Right renal pelvis (tissue), 4 donors: ENCODE results near the gene TMEM255B. TPM values are rescaled to one million over a fixed set of nuclear protein-coding genes. Genes with fewer than 3 reads are reported as not detected.
"Not testable (repeated sequence)": the region's sequence is repeated elsewhere in the genome, so short reads cannot be mapped to it uniquely, and the experiment has no call there.

ENCODE experiments used
- DNase-seq, 4 donors: peaks; one replicate each; pipeline ENCODE4 v3.0.0-alpha.2; 2013; ENCODE audit warnings: low read depth in 4 of 4, low spot score in 3 of 4, missing footprints in 1 of 4
- polyA plus RNA-seq, 4 donors: library from polyadenylated mRNA; unstranded; fragments of 120-200 nt; gene quantifications; one replicate each; pipeline ENCODE4 v1.2.1, GENCODE V29; 2013; ENCODE audit not compliant: insufficient read length in 4 of 4

Gene TMEM255B
- polyA plus RNA-seq, 4 donors, result 6.5 to 8.5 (median 7.7) TPM

DNA sequence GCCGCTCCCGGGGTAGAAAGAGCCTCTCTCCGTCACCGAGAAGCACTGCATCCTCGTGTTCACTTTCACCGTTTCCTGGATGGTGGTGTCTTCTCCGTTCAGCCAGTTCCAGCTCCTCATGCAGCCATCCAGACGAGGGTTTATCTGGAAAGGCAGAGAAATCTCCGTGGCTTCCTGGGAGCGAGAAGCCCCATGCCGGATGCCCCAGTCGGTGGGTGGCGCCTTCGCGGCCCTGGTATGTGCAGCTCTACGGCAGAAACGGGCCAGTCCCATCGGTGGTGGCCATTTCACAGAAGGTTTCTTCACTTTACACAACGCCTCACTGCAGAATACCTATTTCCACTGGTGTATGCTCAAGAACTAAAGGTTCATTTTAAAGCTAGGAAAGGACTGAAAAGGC lies 68.0 kb downstream of the TMEM255B start:
- no peak for DNase-seq

GRCh38 chr13:113828282-113828825 lies 69.3 kb downstream of the TMEM255B start:
- no peak for DNase-seq

GRCh38 chr13:113830426-113830950 lies 71.5 kb downstream of the TMEM255B start:
- DNase-seq, result not testable (repeated sequence)

- no peak for DNase-seq
These were observed 72.0 kb downstream of the TMEM255B start for GRCh38 chr13:113831061-113831460.

- DNase-seq, result no peak
These were observed 73.2 kb downstream of the TMEM255B start for GRCh38 chr13:113832205-113832604.

DNA sequence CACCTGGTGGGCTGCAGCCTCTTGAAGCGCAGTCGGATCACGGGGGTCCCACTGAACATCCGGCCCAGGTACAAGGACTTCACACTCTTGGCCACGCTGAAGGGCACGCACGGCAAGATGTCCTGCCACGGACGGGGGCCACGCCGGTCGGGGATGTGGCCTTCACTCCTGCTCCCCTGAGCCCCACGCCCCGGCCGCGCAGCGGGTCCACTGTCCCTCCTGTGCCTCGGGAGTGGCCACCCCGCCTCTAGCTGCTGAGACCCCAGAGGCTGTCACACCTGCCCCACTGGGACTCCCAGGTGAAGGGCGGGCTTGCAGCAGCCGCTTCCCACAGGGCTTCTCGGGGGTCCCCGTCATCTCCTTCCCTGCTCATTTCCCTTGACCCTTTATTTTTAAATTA lies 73.6 kb downstream of the TMEM255B start:
- no peak for DNase-seq

GRCh38 chr13:113833111-113833830 lies 74.2 kb downstream of the TMEM255B start:
- DNase-seq, result no peak

- DNase-seq, result not testable (repeated sequence)
These were observed 75.0 kb downstream of the TMEM255B start for GRCh38 chr13:113834006-113834405.

- no peak for DNase-seq
These were observed 75.6 kb downstream of the TMEM255B start for GRCh38 chr13:113834496-113835200.

- no peak for DNase-seq
These were observed 76.6 kb downstream of the TMEM255B start for GRCh38 chr13:113835461-113836270.

GRCh38 chr13:113836768-113837559 lies 77.9 kb downstream of the TMEM255B start:
- no peak for DNase-seq

DNA sequence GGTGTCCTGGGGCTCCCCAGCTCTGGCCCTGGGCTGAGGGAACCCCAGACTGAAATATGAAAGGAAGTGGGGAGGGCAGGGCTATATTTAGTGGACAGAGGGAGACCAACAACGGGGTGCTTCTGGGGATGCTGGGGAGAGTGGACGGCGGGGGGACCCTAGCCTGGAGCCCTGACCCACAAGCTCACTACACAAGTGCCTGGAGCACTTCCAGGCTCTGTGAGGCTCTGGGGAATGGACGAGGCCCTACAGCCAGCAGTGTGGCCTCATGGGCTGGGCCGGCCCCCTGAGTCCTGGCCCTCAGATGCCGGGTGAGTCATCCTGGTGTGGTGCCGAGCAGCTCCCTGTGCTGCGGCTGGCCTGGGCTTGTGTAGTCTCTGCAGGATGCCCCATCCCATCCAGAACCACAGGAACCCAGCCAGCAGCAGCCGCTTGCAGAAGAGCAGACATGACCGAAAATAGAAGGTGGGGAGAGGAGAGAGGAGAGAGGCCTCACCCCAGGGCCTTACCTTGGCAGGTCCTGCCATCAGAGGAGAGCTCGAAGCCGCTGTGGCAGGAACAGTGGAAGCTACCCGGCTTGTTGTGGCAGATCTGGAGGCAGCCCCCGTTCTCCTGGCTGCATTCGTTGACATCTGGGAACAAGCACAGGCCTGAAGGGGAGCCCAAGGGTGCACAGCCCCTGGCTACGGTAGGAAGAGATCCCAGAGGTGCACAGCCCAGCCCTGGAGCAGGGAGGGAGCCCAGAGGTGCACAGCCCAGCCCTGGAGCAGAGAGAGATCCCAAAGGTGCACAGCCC lies 78.7 kb downstream of the TMEM255B start:
- no peak for DNase-seq

DNA sequence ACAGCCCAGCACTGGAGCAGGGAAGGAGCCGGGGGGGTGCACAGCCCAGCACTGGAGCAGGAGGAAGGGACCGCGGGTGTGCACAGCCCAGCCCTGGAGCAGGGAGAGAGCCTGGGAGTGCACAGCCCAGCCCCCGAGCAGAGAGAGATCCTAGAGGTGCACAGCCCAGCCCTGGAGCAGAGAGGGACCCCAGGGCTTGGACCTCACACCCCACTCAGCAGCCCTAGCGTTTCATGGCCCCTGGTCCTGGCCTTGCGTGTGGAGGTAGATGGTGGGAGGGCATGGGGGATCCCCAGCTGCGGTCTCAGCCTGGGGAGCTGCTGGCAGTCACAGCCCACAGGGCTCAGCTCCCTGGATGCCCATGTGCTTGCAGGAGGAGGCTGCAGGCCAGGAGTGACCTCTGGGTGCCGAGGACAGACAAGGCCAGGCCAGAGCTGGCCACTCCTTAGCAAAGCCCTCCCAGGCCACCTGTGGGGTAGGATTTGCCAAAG lies 79.7 kb downstream of the TMEM255B start:
- no peak for DNase-seq

DNA sequence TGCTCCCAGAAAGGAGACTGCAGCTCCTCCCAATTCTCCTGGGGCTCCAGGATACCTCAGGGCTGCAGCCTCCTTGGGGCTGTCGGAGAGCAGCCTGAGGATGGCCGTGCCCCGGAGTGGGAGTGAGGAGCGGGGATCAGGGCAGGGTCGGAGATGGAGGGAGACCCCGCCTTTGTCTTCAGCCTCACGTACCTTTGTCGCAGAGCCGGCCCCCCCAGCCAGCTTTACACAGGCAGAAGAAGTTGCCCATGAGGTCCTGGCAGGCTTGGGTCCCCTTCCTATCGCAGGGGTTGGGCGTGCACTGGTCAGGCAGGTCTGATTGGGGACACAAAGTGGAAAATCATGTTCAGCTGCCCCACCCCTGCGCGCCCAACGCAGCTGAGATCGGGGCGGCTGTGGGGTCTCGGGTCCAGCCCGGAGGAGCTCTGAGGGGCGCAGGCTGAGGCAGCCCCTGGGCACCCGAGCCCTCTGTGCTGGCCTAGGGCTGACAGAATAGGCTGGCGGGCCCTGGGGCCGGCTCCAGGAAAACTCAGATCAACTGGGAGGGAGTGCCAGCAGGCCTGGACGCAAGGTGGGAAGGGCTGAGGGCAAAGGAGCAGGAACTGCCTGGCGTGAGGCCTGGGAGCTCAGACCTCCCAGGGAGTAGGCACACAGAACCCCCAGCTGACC lies 80.6 kb downstream of the TMEM255B start:
- no peak for DNase-seq

DNA sequence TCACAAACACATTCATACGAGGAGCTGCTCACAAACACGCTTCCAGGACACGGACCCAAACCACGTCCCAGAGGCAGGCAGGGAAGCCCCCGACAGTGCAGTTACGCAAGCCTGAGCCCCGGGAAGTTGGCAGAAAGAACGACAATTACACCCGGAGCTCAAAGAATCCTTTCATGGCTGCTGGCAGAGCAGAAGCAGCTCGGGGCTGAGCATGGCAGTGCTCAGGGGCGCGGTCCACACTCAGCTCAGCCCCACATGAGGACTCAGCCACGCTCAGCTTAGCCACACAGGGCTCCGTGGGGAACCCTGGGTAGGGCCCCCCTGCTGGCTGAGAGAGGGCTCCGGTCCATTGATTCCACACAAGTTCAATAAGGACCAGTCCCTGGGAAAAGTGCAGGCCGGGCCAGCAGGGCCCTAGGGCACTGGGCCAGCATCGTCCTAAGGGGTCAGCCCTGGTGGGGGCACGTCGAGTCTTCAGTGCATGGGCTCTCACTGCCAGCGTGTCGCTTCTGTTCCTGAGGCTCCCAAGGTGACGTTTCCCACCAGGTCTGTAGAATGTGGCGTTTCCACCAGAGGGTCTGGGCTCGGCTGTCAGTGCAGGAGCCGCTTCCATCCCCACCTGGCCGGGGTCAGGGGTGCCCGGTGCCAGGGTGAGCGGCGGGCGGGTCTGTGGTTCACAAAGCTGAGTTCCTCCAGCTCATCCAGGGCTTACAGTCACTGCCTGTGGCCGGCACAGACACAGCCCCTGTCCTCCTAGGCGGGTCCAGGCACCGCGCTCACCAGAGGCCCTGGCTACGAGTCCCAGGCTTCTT lies 81.7 kb downstream of the TMEM255B start:
- DNase-seq, result no peak

DNA sequence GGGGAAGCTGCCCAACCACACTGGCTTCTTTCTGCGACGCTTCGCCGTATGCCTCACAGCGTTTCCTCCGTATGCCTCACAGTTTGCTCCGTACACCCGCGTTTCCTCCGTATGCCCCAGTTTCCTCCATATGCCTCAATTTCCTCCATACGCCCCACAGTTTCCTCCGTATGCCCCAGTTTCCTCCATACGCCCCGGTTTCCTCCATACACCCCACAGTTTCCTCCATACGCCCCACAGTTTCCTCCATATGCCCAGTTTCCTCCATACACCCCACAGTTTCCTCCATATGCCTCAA lies 82.3 kb downstream of the TMEM255B start:
- no peak for DNase-seq

DNA sequence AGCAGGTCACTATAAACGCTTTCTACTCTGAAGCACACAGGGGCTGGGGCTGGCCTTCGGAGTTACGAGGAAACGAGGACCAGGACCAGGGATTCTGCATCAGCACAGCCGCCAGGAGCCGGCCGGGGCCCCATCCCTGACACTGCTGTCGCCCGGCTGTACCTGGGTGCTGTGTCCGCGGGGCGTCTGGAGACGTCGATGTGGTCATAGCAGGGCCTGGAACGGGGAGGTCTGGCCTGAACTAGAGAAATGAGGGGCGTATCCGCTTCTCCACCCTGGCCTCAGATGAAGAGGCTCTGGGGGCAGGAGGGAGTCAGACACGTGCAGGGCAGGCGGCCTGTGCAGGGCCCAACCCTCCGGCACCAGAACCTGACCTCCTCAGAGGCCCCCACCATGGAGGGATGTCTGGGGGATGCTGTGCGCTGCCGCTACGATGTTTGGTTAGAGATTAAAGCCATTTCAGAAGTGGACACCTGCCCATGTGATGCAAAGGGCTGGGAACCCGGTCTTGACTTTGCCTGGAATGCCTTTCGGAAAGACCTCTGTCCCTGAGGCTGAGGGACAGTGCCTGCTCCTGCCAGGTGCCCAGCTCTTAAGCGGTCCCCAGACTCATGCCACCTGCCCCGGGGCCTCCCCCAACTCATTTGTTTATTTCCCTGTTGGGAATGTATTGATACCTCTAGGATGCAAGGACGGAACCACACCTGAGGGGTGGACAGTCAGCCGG lies 83.5 kb downstream of the TMEM255B start:
- no peak for DNase-seq
